Retinal pigment epithelial cell (primary cell): ENCODE data around the gene PDCD1.

ENCODE experiments used
- DNase-seq: peaks from one replicate; pipeline ENCODE4 v3.0.0-alpha.2; 2010; ENCODE audit warnings: low read depth
- H3K4me3 ChIP-seq: 2 replicates; pipeline ENCODE4 v1.5.1; 2011; ENCODE audit warnings: mild to moderate bottlenecking, low read length, control low read depth, moderate library complexity
- TF ChIP-seq, protein P1 (sequence below): conservative IDR thresholded peaks from 2 replicates; pipeline ENCODE4 v1.5.1; 2011; ENCODE audit warnings: low read depth, low read length, control low read depth, inconsistent platforms

The PDCD1 gene

DNA sequence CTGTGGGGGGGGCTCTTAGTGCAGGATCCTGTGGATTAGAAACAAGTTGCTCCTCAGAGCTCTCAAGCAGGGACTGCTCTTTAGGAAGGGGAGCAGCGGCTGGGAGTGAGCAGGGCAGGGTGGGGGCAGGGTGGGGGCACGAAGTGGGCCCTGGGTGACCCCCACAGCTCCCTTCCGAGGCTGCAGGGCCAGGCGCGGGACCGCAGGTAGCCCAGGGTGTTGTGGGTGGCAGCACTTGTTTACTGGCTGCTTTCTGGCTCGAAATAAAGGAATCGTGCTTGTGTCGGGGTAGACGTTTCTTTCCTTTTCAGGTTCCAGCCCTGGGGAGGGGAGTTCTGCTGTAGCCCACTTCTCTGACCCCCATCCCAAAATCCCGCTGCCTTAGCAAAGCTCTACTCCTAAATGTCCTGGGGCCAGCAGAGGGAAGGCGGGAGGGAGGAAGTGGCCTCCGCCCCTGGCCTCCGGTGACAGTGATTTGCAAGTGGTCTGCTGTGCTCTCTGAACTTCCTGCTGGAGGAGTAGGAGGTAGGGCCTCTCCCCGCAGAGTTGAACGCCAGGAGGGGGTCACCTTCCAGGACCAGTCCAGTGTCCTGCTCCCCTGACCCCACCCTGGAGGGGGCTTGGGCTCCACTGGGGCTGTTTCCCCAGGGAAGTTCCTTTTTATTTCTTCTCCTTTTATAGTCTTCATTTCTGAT is 41.4 kb downstream of the PDCD1 start:
- no peak for DNase-seq
- TF ChIP-seq, protein P1, sequence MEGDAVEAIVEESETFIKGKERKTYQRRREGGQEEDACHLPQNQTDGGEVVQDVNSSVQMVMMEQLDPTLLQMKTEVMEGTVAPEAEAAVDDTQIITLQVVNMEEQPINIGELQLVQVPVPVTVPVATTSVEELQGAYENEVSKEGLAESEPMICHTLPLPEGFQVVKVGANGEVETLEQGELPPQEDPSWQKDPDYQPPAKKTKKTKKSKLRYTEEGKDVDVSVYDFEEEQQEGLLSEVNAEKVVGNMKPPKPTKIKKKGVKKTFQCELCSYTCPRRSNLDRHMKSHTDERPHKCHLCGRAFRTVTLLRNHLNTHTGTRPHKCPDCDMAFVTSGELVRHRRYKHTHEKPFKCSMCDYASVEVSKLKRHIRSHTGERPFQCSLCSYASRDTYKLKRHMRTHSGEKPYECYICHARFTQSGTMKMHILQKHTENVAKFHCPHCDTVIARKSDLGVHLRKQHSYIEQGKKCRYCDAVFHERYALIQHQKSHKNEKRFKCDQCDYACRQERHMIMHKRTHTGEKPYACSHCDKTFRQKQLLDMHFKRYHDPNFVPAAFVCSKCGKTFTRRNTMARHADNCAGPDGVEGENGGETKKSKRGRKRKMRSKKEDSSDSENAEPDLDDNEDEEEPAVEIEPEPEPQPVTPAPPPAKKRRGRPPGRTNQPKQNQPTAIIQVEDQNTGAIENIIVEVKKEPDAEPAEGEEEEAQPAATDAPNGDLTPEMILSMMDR, result no peak
- H3K4me3 ChIP-seq, result no peak overlapping the region

DNA sequence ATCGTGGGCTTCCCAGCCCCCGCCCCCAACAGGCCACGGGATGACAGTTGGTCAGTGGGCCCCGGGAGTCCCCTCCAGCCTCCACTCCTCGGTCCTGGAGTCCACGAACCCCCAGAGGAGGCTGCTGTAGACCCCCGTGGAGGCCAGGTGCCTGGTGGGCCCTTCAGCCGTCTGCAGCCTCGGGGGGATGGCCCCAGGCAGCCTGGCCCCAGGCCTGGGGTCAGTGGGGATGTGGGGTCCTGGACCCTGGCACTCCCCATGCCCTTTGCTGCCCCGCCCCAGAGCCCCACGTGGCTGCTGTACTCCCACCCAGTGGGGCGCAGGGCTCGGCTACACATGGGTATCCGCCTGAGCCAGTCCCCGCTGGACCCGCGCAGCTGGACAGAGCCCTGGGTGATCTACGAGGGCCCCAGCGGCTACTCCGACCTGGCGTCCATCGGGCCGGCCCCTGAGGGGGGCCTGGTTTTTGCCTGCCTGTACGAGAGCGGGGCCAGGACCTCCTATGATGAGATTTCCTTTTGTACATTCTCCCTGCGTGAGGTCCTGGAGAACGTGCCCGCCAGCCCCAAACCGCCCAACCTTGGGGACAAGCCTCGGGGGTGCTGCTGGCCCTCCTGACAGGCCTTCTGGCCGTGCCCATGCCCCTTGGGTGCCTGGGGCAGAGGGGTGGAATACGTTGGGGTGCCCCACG is 42.1 kb downstream of the PDCD1 start:
- DNase-seq, result no peak
- H3K4me3 ChIP-seq, result no peak overlapping the region
- TF ChIP-seq, protein P1, result no peak

DNA sequence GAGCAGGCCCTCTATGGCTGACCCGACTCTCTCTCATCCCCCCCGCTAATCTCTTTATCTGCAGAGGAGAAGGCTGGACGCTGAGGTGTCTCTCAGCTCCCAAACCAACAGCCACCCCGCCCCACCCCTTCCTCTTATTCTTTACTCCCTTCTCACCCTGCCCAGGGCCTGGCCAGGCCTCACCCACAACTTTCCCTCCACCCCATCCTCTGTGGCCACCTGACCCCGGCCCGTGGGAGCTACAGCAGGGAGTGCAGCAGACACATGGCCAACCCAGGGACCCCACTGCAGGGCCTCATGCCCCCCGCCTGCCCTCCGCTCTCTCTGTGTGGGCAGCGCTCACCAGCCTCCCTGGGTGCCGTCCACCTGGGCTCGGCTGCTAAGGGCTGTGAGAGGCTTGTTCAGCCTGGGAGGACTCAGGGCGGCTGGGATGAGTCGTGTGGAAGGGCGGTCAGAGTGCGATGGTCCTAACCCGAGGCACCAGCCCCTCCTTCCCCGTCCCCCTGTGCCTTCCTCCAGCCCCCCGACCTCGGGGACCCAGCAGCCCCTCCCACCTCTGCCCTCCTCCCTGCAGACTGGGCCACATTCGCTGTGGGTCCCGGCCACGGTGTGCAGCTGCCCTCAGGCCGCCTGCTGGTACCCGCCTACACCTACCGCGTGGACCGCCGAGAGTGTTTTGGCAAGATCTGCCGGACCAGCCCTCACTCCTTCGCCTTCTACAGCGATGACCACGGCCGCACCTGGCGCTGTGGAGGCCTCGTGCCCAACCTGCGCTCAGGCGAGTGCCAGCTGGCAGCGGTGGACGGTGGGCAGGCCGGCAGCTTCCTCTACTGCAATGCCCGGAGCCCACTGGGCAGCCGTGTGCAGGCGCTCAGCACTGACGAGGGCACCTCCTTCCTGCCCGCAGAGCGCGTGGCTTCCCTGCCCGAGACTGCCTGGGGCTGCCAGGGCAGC is 42.9 kb downstream of the PDCD1 start:
- no peak overlapping the region for H3K4me3 ChIP-seq
- DNase-seq, result no peak
- TF ChIP-seq, protein P1, result no peak

DNA sequence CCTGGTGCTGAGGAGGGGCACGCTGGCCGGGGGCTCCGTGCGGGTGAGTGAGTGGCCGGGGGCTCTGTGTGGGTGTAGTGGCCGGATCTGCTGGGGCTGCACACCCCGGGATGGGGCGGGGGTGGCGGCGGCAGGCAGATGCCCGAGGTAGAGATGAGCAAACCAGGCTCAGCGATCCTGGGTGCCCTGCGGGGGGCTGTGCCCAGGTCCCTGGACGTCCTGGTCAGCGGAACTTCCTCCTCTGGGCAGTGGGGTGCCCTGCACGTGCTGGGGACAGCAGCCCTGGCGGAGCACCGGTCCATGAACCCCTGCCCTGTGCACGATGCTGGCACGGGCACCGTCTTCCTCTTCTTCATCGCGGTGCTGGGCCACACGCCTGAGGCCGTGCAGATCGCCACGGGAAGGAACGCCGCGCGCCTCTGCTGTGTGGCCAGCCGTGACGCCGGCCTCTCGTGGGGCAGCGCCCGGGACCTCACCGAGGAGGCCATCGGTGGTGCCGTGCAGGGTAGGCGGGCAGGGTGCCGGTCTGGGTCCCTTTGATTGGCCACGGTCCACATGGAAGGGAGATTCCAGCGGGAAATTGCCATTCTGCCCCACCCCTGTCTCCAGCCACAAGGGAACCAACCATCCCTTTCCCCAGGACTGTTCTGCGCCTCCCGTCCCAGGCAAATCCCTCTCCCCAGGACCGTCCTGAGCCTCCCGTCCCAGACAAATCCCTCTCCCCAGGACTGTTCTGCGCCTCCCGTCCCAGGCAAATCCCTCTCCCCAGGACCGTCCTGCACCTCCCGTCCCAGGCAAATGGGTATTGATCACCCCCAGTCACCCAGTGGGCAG is 43.8 kb downstream of the PDCD1 start:
- no peak for DNase-seq
- TF ChIP-seq, protein P1, result no peak
- no peak overlapping the region for H3K4me3 ChIP-seq

DNA sequence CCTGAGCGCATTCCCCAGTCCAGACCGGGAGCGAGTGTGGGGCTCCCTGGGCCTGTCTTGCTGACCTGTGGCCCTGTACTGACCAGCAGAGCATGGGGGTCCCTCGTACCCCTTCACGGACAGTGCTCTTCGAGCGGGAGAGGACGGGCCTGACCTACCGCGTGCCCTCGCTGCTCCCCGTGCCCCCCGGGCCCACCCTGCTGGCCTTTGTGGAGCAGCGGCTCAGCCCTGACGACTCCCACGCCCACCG is 44.4 kb downstream of the PDCD1 start:
- TF ChIP-seq, protein P1, result no peak
- no peak overlapping the region for H3K4me3 ChIP-seq
- DNase-seq, result no peak

DNA sequence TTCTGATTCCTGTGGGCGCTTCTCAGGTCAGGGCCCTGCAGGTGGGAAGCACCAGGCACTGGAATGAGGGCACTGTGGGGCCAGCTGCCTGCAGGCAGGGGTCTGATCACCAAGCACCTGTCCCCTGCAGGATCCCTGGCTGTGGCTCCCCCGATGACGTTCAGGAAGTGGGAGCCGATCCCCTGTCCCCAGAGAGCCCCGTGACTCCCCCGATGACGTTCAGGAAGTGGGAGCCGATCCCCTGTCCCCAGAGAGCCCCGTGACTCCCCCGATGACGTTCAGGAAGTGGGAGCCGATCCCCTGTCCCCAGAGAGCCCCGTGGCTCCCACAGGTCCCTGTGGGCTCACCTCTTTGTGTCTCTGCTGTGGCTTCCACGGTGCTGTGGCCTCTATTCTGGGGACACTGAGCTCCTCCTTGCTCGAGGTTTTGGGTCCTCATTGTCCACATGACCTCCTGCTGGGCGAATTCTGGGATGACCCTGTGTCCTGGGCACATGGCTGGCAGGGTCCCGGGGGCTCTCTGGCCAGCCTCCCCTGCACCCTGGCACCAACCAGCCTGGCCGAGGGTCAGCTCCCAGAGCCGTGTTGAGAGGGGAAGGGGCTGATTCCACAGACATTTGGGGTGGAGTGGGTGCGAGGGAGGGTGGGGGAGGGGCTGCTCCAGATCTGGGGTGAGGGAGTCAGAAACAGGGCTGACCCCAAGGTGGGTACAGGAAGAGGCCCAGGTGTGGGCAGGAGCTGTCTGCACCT is 44.9 kb downstream of the PDCD1 start:
- DNase-seq, result no peak

More for the DNA sequence above, 44.9 kb downstream of the PDCD1 start:
- H3K4me3 ChIP-seq, result no peak overlapping the region
- TF ChIP-seq, protein P1, result no peak
